Spinal cord (tissue), 10 donors: Measurements from ENCODE around the gene HBG1. TPM values are rescaled to one million over a fixed set of nuclear protein-coding genes. Genes with fewer than 3 reads are reported as not detected.

Experiments used
- DNase-seq, 6 donors: peaks; one replicate each; pipeline versions ENCODE4 v3.0.0 to v3.0.0-alpha.2; 2013 to 2015; ENCODE audit warnings: low spot score in 6 of 6, low read depth in 4 of 6
- H3K27ac ChIP-seq: one replicate; pipeline ENCODE4 v1.5.1; 2013; ENCODE audit warnings: low read depth, low read length, control low read depth
- H3K27me3 ChIP-seq: one replicate; pipeline ENCODE4 v1.6.1; 2013; ENCODE audit warnings: low read length; ENCODE audit not compliant: control insufficient read depth, insufficient read depth
- H3K36me3 ChIP-seq: one replicate; pipeline ENCODE4 v1.6.1; 2013; ENCODE audit warnings: low read length; ENCODE audit not compliant: control insufficient read depth, insufficient read depth
- H3K4me1 ChIP-seq: one replicate; pipeline ENCODE4 v1.6.1; 2013; ENCODE audit warnings: low read length; ENCODE audit not compliant: control insufficient read depth, insufficient read depth
- H3K4me3 ChIP-seq: one replicate; pipeline ENCODE4 v1.5.1; 2013; ENCODE audit warnings: low read depth, low read length, control low read depth
- H3K9me3 ChIP-seq: one replicate; pipeline ENCODE4 v1.6.1; 2013; ENCODE audit warnings: low read length; ENCODE audit not compliant: control insufficient read depth, insufficient read depth
- WGBS: methylation state at CpG from one replicate; pipeline ENCODE4 v1.1.5; 2013; ENCODE audit warnings: missing lambda C conversion rate; ENCODE audit not compliant: insufficient coverage; 5-methylcytosine and 5-hydroxymethylcytosine counted together
- polyA plus RNA-seq, 2 donors: library from polyadenylated mRNA; unstranded; fragments of 120-200 nt; gene quantifications; one replicate each; pipeline ENCODE4 v1.2.1, GENCODE V29; 2013; ENCODE audit not compliant: insufficient read length in 2 of 2
- total RNA-seq, 2 donors: library from RNA; depleted of rRNA in 1 of 2; stranded (reverse); fragments of 120-200 nt in 1 of 2; fragments of >200 nt in 1 of 2; gene quantifications; one replicate each; pipeline versions ENCODE4 v1.2.3 to v1.2.4, GENCODE V29; 2013 to 2014
- donor health status: healthy.

HBG1 gene
- total and polyA plus RNA-seq, 4 donors, result 8.9 to 1,550 (median 148) TPM

- H3K27me3 ChIP-seq, result no peaks in the 10 kb centered on the region
- no peaks in the 10 kb centered on the region for H3K9me3 ChIP-seq
- no peaks in the 10 kb centered on the region for H3K36me3 ChIP-seq
- H3K27ac ChIP-seq, result no peak overlapping the region
- H3K4me1 ChIP-seq, result no peaks in the 10 kb centered on the region
- H3K4me3 ChIP-seq, result no peak overlapping the region
- WGBS, result no CpG with 5 or more reads among the region's 1 CpG
- DNase-seq, result no peak
These were observed 26.0 kb downstream of the HBG1 start for GRCh38 chr11:5223686-5224085.

DNA sequence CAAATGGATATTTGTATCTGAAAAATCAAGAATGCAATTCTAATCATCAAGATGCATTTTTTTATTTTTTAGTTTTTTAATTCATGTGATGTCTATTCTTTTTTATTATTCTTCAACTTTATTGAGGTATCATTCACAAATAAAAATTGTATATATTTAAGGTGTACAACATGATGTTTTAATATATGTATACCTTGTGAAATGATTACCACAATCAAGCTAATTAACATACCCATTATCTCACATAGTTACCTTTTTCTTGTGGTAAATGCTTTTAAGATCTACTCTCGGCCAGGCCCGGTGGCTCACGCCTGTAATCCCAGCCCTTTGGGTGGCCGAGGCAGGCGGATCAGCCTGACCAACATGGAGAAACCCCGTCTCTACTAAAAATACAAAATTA lies 26.5 kb downstream of the HBG1 start:
- H3K4me1 ChIP-seq, result no peaks in the 10 kb centered on the region
- no peak overlapping the region for H3K4me3 ChIP-seq
- H3K27me3 ChIP-seq, result no peaks in the 10 kb centered on the region
- H3K27ac ChIP-seq, result no peak overlapping the region
- WGBS, result 86% methylated on average over 6 of the region's 6 CpGs
- H3K9me3 ChIP-seq, result no peaks in the 10 kb centered on the region
- H3K36me3 ChIP-seq, result no peaks in the 10 kb centered on the region
- no peak for DNase-seq

GRCh38 chr11:5210376-5210885 lies 39.2 kb downstream of the HBG1 start:
- Histone ChIP-seq H3K9me3 (no peaks in the 10 kb centered on the region), H3K27ac (no peak overlapping the region), H3K4me1 (no peaks in the 10 kb centered on the region), H3K4me3 (no peak overlapping the region), H3K36me3 (no peaks in the 10 kb centered on the region), H3K27me3 (no peaks in the 10 kb centered on the region)
- no peak for DNase-seq
- 80% methylated on average over 5 of the region's 7 CpGs for WGBS

DNA sequence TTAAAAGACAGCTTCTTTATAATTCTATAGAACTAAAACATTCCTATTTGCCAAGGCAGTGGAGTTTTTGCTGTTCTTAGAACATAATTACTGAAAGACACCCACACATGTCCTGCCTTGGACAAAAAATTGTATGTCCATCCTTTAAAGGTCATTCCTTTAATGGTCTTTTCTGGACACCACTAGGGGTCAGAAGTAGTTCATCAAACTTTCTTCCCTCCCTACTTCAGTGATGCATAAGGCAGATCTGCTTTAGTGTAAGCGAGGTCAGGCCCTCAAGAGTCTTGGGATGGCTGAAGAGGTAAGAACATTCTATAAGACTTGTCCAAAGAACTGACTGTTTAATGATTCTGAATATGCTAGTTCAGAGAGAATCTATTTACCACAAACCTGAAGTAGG lies 44.9 kb downstream of the HBG1 start:
- no CpG with 5 or more reads among the region's 1 CpG for WGBS
- Histone ChIP-seq H3K27me3 (no peaks in the 10 kb centered on the region), H3K36me3 (no peaks in the 10 kb centered on the region), H3K27ac (no peak overlapping the region), H3K4me1 (no peaks in the 10 kb centered on the region), H3K4me3 (no peak overlapping the region), H3K9me3 (no peaks in the 10 kb centered on the region)
- peak in 2 of 6 donors; percentile 8 to 36 for DNase-seq

DNA sequence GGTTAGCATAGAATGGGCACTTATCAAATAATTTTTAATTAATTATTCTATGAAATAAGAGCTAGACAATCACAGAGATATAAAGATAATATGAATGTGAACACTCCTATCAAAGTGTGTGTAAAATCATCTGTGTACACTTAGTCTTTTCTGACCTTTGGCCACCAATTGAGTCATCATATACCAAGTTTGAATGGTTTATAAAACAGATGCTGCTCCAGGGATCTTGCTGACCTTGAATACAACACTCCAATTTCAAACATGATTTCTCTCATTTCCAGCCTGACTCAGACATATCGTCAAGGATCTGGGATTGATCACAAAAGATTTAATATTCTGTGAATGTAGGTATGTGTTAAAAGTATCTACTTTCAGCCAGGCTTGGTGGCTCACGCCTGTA lies 46.3 kb downstream of the HBG1 start:
- Histone ChIP-seq H3K4me3 (no peak overlapping the region), H3K27ac (no peak overlapping the region), H3K27me3 (no peaks in the 10 kb centered on the region), H3K36me3 (no peaks in the 10 kb centered on the region), H3K9me3 (no peaks in the 10 kb centered on the region), H3K4me1 (no peaks in the 10 kb centered on the region)
- no peak for DNase-seq
- no CpG with 5 or more reads among the region's 2 CpGs for WGBS

GRCh38 chr11:5200582-5200981 lies 49.1 kb downstream of the HBG1 start, which contains the start of gene OR51V1:
Gene OR51V1, minus strand, starts transcription at chr11:5200682. Its CDS starts 0 bp downstream, at chr11:5200682.
- WGBS, result no CpG with 5 or more reads among the region's 1 CpG
- Histone ChIP-seq H3K4me1 (no peaks in the 10 kb centered on the region), H3K9me3 (no peaks in the 10 kb centered on the region), H3K27me3 (no peaks in the 10 kb centered on the region), H3K36me3 (no peaks in the 10 kb centered on the region), H3K4me3 (no peak within 1 kb of the TSS), H3K27ac (no peak within 1 kb of the TSS)
- DNase-seq, result no peak

DNA sequence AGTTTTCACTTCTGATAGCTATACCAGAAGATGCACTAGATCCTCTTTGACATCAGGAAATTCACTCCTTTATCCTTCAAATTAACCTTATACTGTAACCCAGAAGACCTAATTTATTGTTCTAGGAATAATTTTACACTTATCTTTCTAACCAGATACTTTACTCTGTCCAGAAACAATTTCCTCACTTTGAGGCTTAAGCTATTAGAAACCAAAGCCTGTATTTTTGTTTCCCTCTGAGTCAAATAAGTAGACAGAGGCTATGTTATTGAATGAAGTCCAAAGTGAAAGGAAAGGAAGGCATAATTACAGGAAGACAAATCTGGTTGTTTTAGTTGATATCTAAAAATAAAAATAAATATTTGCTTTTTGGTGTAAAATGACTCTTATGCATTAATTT lies 51.4 kb downstream of the HBG1 start:
- Histone ChIP-seq H3K4me3 (no peak overlapping the region), H3K4me1 (no peaks in the 10 kb centered on the region), H3K27ac (no peak overlapping the region), H3K9me3 (no peaks in the 10 kb centered on the region), H3K27me3 (no peaks in the 10 kb centered on the region), H3K36me3 (no peaks in the 10 kb centered on the region)
- DNase-seq, result no peak

Other genes with a start within 250 kb of the HBG1 start
- gene OR52J3, start 203.3 kb downstream of the HBG1 start, total RNA-seq, result not detected
- gene OR52J3, start 203.3 kb downstream of the HBG1 start, polyA plus RNA-seq, result not detected
- gene OR52E2, start 190.2 kb downstream of the HBG1 start, total RNA-seq, result not detected
- gene OR52E2, start 190.2 kb downstream of the HBG1 start, polyA plus RNA-seq, result not detected
- not detected for gene OR52E1, start 180.3 kb downstream of the HBG1 start, total RNA-seq
- not detected for gene OR52E1, start 180.3 kb downstream of the HBG1 start, polyA plus RNA-seq
- gene OR52A5, start 111.5 kb downstream of the HBG1 start, total RNA-seq, result under 1 TPM in 1 of 2 donors, not detected in 1; 0.06 TPM
- not detected for gene OR52A5, start 111.5 kb downstream of the HBG1 start, polyA plus RNA-seq
- gene OR52A1, start 95.1 kb downstream of the HBG1 start, total RNA-seq, result not detected
- gene OR52A1, start 95.1 kb downstream of the HBG1 start, polyA plus RNA-seq, result under 1 TPM; 0.05 to 0.10 TPM
- gene OR51V1, start 49.2 kb downstream of the HBG1 start, total RNA-seq, result not detected
- gene OR51V1, start 49.2 kb downstream of the HBG1 start, polyA plus RNA-seq, result not detected
- 1,000 to 10,000 TPM; 1,170 to 2,002 TPM for gene HBB, start 22.8 kb downstream of the HBG1 start, total RNA-seq
- 100 to 1,000 TPM; 132 to 148 TPM for gene HBB, start 22.8 kb downstream of the HBG1 start, polyA plus RNA-seq
- gene HBD, start 15.4 kb downstream of the HBG1 start, total RNA-seq, result 1 to 10 TPM in 1 of 2 donors, under 1 TPM in 1; 0.17 to 1.2 TPM
- not detected for gene HBD, start 15.4 kb downstream of the HBG1 start, polyA plus RNA-seq
- over 10,000 TPM; 12,245 to 14,331 TPM for gene HBG2, start 4.9 kb upstream of the HBG1 start, total RNA-seq
- 1,000 to 10,000 TPM; 2,225 to 2,582 TPM for gene HBG2, start 4.9 kb upstream of the HBG1 start, polyA plus RNA-seq
- gene HBE1, start 20.1 kb upstream of the HBG1 start, total RNA-seq, result 10 to 100 TPM; 14.4 to 30.5 TPM
- gene HBE1, start 20.1 kb upstream of the HBG1 start, polyA plus RNA-seq, result 1 to 10 TPM; 9.2 to 9.3 TPM
- gene OR51B4, start 52.1 kb upstream of the HBG1 start, total RNA-seq, result under 1 TPM in 1 of 2 donors, not detected in 1; 0.17 TPM
- gene OR51B4, start 52.1 kb upstream of the HBG1 start, polyA plus RNA-seq, result not detected
- under 1 TPM; 0.20 to 0.22 TPM for gene OR51B2, start 74.4 kb upstream of the HBG1 start, total RNA-seq
- gene OR51B2, start 74.4 kb upstream of the HBG1 start, polyA plus RNA-seq, result not detected
- gene OR51B5, start 93.7 kb upstream of the HBG1 start, total RNA-seq, result 1 to 10 TPM in 1 of 2 donors, under 1 TPM in 1; 0.99 to 1.7 TPM
- gene OR51B5, start 93.7 kb upstream of the HBG1 start, polyA plus RNA-seq, result under 1 TPM in 1 of 2 donors, not detected in 1; 0.33 TPM
- not detected for gene OR51B6, start 101.7 kb upstream of the HBG1 start, total RNA-seq
- gene OR51B6, start 101.7 kb upstream of the HBG1 start, polyA plus RNA-seq, result not detected
- gene OR51M1, start 134.0 kb upstream of the HBG1 start, total RNA-seq, result not detected
- not detected for gene OR51M1, start 134.0 kb upstream of the HBG1 start, polyA plus RNA-seq
- not detected for gene OR51Q1, start 172.3 kb upstream of the HBG1 start, total RNA-seq
- not detected for gene OR51Q1, start 172.3 kb upstream of the HBG1 start, polyA plus RNA-seq
- under 1 TPM in 1 of 2 donors, not detected in 1; 0.28 TPM for gene OR51I1, start 191.7 kb upstream of the HBG1 start, total RNA-seq
- not detected for gene OR51I1, start 191.7 kb upstream of the HBG1 start, polyA plus RNA-seq
- not detected for gene OR51I2, start 199.5 kb upstream of the HBG1 start, total RNA-seq
- not detected for gene OR51I2, start 199.5 kb upstream of the HBG1 start, polyA plus RNA-seq
- not detected for gene OR52D1, start 238.8 kb upstream of the HBG1 start, total RNA-seq
- not detected for gene OR52D1, start 238.8 kb upstream of the HBG1 start, polyA plus RNA-seq